NOMO-1 treated with DMSO at 0.1 percent for 48 hours (cell line): Measurements from ENCODE around the gene SPEN.
A peak's percentile ranks its signal among the peaks of the same experiment; 100 is the strongest.
"Not testable (repeated sequence)": the region's sequence is repeated elsewhere in the genome, so short reads cannot be mapped to it uniquely, and the experiment has no call there.

Experiments
- DNase-seq: peaks from one replicate; lab custom pipeline; 2025; ENCODE audit not compliant: unreplicated experiment; lab: John Stamatoyannopoulos, UW

The SPEN gene

GRCh38 chr1:15892857-15893599 lies 45.5 kb downstream of the SPEN start:
- DNase-seq, result peak; percentile 48

GRCh38 chr1:15895233-15895632 lies 47.7 kb downstream of the SPEN start:
- no peak for DNase-seq

- not testable (repeated sequence) for DNase-seq
Observed at GRCh38 chr1:15896841-15897610, 49.5 kb downstream of the SPEN start.

GRCh38 chr1:15899266-15899665 lies 51.8 kb downstream of the SPEN start:
- no peak for DNase-seq

- DNase-seq, result no peak
Observed at GRCh38 chr1:15900662-15901279, 53.3 kb downstream of the SPEN start.

GRCh38 chr1:15902882-15903281 lies 55.4 kb downstream of the SPEN start:
- DNase-seq, result no peak

GRCh38 chr1:15908597-15908996 lies 61.1 kb downstream of the SPEN start:
- DNase-seq, result no peak

- no peak for DNase-seq
Observed at GRCh38 chr1:15911141-15911540, 63.6 kb downstream of the SPEN start.

GRCh38 chr1:15911927-15912326 lies 64.4 kb downstream of the SPEN start:
- no peak for DNase-seq

GRCh38 chr1:15913607-15914006 lies 66.1 kb downstream of the SPEN start:
- DNase-seq, result not testable (repeated sequence)

GRCh38 chr1:15915991-15916390 lies 68.5 kb downstream of the SPEN start:
- DNase-seq, result no peak

- no peak for DNase-seq
Observed at GRCh38 chr1:15916417-15916816, 68.9 kb downstream of the SPEN start.

GRCh38 chr1:15916916-15917315 lies 69.4 kb downstream of the SPEN start:
- DNase-seq, result no peak

- DNase-seq, result no peak
Observed at GRCh38 chr1:15918962-15919715, 71.6 kb downstream of the SPEN start.

GRCh38 chr1:15923241-15923640 lies 75.7 kb downstream of the SPEN start:
- no peak for DNase-seq

- DNase-seq, result not testable (repeated sequence)
Observed at GRCh38 chr1:15926448-15926847, 78.9 kb downstream of the SPEN start.

GRCh38 chr1:15928971-15929965 lies 81.8 kb downstream of the SPEN start:
- DNase-seq, result no peak

GRCh38 chr1:15931401-15931800 lies 83.9 kb downstream of the SPEN start:
- no peak for DNase-seq

GRCh38 chr1:15931884-15932283 lies 84.4 kb downstream of the SPEN start:
- DNase-seq, result no peak

GRCh38 chr1:15932612-15933011 lies 85.1 kb downstream of the SPEN start:
- no peak for DNase-seq
